ENCODE results near the gene SCN5A. TPM values are rescaled to one million over a fixed set of nuclear protein-coding genes. Genes with fewer than 3 reads are reported as not detected.

Gene SCN5A
- total RNA-seq, 1 experiment from 2014 or later = 13.6 TPM

DNA sequence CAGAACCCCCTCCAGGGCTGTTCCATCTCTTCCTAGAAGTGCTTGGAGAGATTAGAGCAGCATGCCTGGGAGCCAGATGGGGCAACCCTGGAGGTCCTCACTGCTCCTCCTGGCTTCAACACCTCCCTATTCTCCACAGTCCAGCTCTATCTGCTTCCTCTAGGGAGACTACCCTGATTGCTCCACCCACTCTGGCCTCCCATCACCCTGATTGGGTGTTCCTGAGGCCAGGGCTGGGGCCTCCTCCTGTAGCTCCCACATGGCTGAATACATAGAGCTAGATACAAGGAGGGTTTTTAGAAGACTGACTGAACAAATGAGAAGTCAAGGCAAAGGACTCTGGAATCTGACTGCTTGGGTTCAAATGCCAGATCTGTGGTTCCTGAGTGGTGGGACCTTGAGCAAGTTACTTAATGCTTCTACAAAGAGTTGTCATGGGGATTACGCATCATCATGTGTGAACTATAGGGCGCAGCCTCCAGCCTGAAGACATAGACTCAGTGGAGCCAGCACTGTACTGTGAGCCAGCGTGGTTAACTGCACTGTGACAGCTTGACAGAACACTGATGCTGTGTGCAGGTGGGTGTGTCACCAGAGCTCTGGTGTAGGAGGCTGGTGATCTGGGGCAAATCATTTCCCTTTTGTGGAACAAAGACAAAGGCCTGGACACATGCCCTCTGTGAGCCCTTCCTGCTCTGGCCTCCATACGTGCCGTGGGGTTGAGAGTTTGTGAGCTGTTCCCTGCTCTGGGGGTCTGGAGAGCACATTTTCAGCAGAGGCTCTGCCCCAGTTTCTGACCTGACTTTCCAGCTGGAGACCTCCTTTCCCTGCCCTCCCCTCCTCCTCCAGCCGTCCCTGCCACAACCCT, 74.8 kb downstream of the SCN5A start (continued):
- TF ChIP-seq, protein P1, sequence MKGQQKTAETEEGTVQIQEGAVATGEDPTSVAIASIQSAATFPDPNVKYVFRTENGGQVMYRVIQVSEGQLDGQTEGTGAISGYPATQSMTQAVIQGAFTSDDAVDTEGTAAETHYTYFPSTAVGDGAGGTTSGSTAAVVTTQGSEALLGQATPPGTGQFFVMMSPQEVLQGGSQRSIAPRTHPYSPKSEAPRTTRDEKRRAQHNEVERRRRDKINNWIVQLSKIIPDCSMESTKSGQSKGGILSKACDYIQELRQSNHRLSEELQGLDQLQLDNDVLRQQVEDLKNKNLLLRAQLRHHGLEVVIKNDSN (CRISPR knock-in tag; IDR thresholded peaks at IDR 0.05) = no peak
- TF ChIP-seq IRF2 (CRISPR knock-in tag; IDR thresholded peaks at IDR 0.05; ENCODE audit: borderline replicate concordance, low read depth) (no peak), NFYB (CRISPR knock-in tag; conservative IDR thresholded peaks at IDR 0.05; ENCODE audit: low read depth) (no peak), TEAD1 (CRISPR knock-in tag; IDR thresholded peaks at IDR 0.05) (no peak), MYBL2 (CRISPR knock-in tag; IDR thresholded peaks at IDR 0.05) (no peak)
- TF ChIP-seq, protein P2, sequence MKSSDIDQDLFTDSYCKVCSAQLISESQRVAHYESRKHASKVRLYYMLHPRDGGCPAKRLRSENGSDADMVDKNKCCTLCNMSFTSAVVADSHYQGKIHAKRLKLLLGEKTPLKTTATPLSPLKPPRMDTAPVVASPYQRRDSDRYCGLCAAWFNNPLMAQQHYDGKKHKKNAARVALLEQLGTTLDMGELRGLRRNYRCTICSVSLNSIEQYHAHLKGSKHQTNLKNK (CRISPR knock-in tag; IDR thresholded peaks at IDR 0.05) = no peak
- TF ChIP-seq, protein P3, sequence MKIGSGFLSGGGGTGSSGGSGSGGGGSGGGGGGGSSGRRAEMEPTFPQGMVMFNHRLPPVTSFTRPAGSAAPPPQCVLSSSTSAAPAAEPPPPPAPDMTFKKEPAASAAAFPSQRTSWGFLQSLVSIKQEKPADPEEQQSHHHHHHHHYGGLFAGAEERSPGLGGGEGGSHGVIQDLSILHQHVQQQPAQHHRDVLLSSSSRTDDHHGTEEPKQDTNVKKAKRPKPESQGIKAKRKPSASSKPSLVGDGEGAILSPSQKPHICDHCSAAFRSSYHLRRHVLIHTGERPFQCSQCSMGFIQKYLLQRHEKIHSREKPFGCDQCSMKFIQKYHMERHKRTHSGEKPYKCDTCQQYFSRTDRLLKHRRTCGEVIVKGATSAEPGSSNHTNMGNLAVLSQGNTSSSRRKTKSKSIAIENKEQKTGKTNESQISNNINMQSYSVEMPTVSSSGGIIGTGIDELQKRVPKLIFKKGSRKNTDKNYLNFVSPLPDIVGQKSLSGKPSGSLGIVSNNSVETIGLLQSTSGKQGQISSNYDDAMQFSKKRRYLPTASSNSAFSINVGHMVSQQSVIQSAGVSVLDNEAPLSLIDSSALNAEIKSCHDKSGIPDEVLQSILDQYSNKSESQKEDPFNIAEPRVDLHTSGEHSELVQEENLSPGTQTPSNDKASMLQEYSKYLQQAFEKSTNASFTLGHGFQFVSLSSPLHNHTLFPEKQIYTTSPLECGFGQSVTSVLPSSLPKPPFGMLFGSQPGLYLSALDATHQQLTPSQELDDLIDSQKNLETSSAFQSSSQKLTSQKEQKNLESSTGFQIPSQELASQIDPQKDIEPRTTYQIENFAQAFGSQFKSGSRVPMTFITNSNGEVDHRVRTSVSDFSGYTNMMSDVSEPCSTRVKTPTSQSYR (CRISPR knock-in tag; IDR thresholded peaks at IDR 0.05) = no peak

DNA sequence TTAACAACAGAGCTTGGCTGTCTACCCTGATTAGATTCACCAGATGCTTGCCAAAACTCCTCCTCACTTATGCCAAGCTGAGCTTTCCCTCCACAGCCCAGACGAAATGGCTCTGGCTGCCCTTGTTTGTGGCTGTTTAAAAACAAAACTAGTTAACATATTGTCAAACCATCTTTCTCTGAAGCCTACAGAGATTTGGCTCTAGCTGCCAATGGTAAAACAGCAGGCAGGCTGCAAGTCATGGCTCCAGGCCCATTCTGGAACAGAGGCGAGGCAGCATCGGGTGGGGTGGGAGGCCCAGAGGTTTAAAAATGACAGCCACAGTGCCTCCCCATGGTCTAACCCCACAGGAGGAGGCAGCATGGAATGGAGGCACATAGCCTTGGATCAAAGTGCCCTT, 75.9 kb downstream of the SCN5A start:
- Mint-ChIP-seq H3K4me3 (no peak overlapping the region), H3K27me3 (ENCODE audit: low read depth) (no peaks in the 10 kb centered on the region), H3K4me1 (0 out of 2 replicates have a peak, but pooled peaks cover 5% of the 10 kb centered on the region), H3K27ac (no peak overlapping the region), H3K36me3 (no peaks in the 10 kb centered on the region), H3K9me3 (no peaks in the 10 kb centered on the region)
- POLR2A ChIA-PET = no interaction called here
- ATAC-seq (no peak), DNase-seq (ENCODE audit: low spot score) (no peak)
- no peak for TF ChIP-seq PRRX2 (CRISPR knock-in tag; IDR thresholded peaks at IDR 0.05)
- CTCF ChIA-PET = interaction anchor here (0.5 to 2.4 kb wide), 3 partner anchors 50 to 59 kb away, joined by 3 to 7 read pairs (median 7); no protein-coding TSS in a partner anchor

GRCh38 chr3:38573111-38573510, 76.4 kb downstream of the SCN5A start:
- H3K9me3 Mint-ChIP-seq = no peaks in the 10 kb centered on the region
- no peak for ATAC-seq
- CTCF ChIA-PET = interaction anchor here (0.5 to 1.5 kb wide), 2 partner anchors 52 to 58 kb away, joined by 3 to 7 read pairs; no protein-coding TSS in a partner anchor

More at GRCh38 chr3:38573111-38573510, 76.4 kb downstream of the SCN5A start:
- DNase-seq (ENCODE audit: low spot score) = no peak
- H3K4me1 Mint-ChIP-seq = 0 out of 2 replicates have a peak, but pooled peaks cover 5% of the 10 kb centered on the region
- POLR2A ChIA-PET = no interaction called here
- H3K27ac Mint-ChIP-seq = no peak overlapping the region
- no peaks in the 10 kb centered on the region for H3K36me3 Mint-ChIP-seq
- TF ChIP-seq SMAD4 (CRISPR knock-in tag; IDR thresholded peaks at IDR 0.05) (no peak), NR2C2 (CRISPR knock-in tag; IDR thresholded peaks at IDR 0.05) (no peak), ELF4 (CRISPR knock-in tag; IDR thresholded peaks at IDR 0.05; ENCODE audit: low read depth) (no peak), FOXJ3 (CRISPR knock-in tag; IDR thresholded peaks at IDR 0.05; ENCODE audit: borderline replicate concordance) (no peak), ZNF671 (CRISPR knock-in tag; IDR thresholded peaks at IDR 0.05) (no peak), ETV6 (CRISPR knock-in tag; IDR thresholded peaks at IDR 0.05) (no peak), GTF2I (CRISPR knock-in tag; conservative IDR thresholded peaks at IDR 0.05) (no peak), TEAD1 (CRISPR knock-in tag; IDR thresholded peaks at IDR 0.05) (no peak), NFE2L1 (CRISPR knock-in tag; IDR thresholded peaks at IDR 0.05) (no peak), RELA (CRISPR knock-in tag; IDR thresholded peaks at IDR 0.05; ENCODE audit: borderline replicate concordance) (no peak), SP1 (CRISPR knock-in tag; conservative IDR thresholded peaks at IDR 0.05) (no peak), NFYB (CRISPR knock-in tag; conservative IDR thresholded peaks at IDR 0.05; ENCODE audit: low read depth) (no peak), EMX1 (CRISPR knock-in tag; IDR thresholded peaks at IDR 0.05) (no peak)
- TF ChIP-seq, protein P4, sequence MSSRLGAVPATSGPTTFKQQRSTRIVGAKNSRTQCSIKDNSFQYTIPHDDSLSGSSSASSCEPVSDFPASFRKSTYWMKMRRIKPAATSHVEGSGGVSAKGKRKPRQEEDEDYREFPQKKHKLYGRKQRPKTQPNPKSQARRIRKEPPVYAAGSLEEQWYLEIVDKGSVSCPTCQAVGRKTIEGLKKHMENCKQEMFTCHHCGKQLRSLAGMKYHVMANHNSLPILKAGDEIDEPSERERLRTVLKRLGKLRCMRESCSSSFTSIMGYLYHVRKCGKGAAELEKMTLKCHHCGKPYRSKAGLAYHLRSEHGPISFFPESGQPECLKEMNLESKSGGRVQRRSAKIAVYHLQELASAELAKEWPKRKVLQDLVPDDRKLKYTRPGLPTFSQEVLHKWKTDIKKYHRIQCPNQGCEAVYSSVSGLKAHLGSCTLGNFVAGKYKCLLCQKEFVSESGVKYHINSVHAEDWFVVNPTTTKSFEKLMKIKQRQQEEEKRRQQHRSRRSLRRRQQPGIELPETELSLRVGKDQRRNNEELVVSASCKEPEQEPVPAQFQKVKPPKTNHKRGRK (CRISPR knock-in tag; IDR thresholded peaks at IDR 0.05; ENCODE audit: borderline replicate concordance) = no peak
- TF ChIP-seq, protein P3 (CRISPR knock-in tag; IDR thresholded peaks at IDR 0.05) = no peak
- no peak overlapping the region for H3K4me3 Mint-ChIP-seq
- no peaks in the 10 kb centered on the region for H3K27me3 Mint-ChIP-seq (ENCODE audit: low read depth)

Measured in WTC11 (cell line).